Spleen (tissue), 7 donors: ENCODE results near the gene ZNF70.

Experiments
- CTCF ChIP-seq, 11 experiments: fragments of 200-600 bp in 7 of 11; fragments of 450-650 bp in 4 of 11; sonication (generic) in 4 of 11; IDR thresholded peaks in 8 of 11; conservative IDR thresholded peaks in 3 of 11; 1 replicate in 7 of 11; 2 replicates in 4 of 11; pipeline versions ENCODE4 v1.4.0 to v1.8.0; 2016 to 2021; ENCODE audit warnings: antibody characterized with exemption in 11 of 11, inconsistent platforms in 4 of 11, mild to moderate bottlenecking in 1 of 11
- POLR2A ChIP-seq, 3 donors: fragments of 450-650 bp; IDR thresholded peaks; one replicate each; pipeline ENCODE4 v1.5.1; 2017; ENCODE audit warnings: antibody characterized with exemption in 3 of 3, mild to moderate bottlenecking in 1 of 3
- donor health status: DM: no; HTN: no; CAD: no; lungs with moderate emphysema.
- donor health status: DM: no; HTN: no; CAD: no.
- donor health status: DM: no; HTN: no; CAD: no.

DNA sequence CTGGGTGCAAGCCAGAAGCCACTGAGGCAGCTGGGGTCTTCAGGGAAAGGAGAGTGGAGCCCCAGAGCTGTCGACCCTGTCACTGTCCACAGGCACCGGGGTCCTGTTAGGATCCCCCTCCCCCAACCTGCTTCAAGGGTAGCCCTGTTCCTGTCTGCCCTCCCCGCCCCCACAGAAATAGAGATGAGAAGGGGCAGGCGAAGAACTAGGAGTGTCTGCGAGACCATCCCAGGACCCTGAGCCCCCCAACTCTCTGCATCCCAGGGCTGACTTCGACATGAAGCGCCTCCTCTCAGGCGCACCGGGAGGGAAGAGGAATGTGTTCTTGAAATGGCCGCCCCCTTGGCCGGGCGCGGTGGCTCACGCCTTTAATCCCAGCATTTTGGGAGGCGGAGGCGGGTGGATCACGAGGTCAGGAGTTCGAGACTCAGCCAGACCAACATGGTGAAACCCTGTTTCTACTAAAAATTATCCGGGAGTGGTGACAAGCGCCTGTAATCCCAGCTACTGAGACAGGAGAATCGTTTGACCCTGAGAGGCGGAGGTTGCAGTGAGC lies 607 bp upstream of the ZNF70 start:
- no peak for TF ChIP-seq CTCF (IDR thresholded peaks at IDR 0.05 in 8 of 11, conservative IDR thresholded peaks at IDR 0.05 in 3 of 11)
- TF ChIP-seq POLR2A (IDR thresholded peaks at IDR 0.05) = no peak
